ENCODE data around the gene KAZALD1.

KAZALD1 gene

GRCh38 chr10:101013365-101013825 lies 48.4 kb upstream of the KAZALD1 start:
- ChIA-PET CTCF (interaction anchor here (0.6 to 7.2 kb wide), 21 partner anchors 9 to 450 kb away, joined by 3 to 274 read pairs (median 7); partner anchors contain the start of genes KAZALD1, LZTS2, MRPL43 and PDZD7), POLR2A (interaction anchor here (2.7 kb wide), 1 partner anchor 16 kb away, joined by 14 read pairs; no protein-coding TSS in a partner anchor)
- no peaks in the 10 kb centered on the region for H3K36me3 ChIP-seq (ENCODE audit: control insufficient read depth in 2 of 2, insufficient read depth in 1 of 2, low read length in 2 of 2)
- TF ChIP-seq ZBTB8A (tag by site-specific recombination; IDR thresholded peaks at IDR 0.05), result no peak
- TF ChIP-seq ZNF121 (tag by site-specific recombination; IDR thresholded peaks at IDR 0.05), result no peak
- no peak for TF ChIP-seq ZNF621 (tag by site-specific recombination; IDR thresholded peaks at IDR 0.05)
- no peak for TF ChIP-seq ZNF398 (tag by site-specific recombination; IDR thresholded peaks at IDR 0.05)
- TF ChIP-seq ZNF366 (tag by site-specific recombination; conservative IDR thresholded peaks at IDR 0.05), result 0 out of 2 replicates have a peak, but pooled peaks have one; percentile 15
- TF ChIP-seq ZBTB49 (tag by site-specific recombination; IDR thresholded peaks at IDR 0.05; ENCODE audit: low read depth), result no peak
- TF ChIP-seq ZNF354C (tag by site-specific recombination; IDR thresholded peaks at IDR 0.05; ENCODE audit: borderline replicate concordance, low read depth), result no peak
- no peak for TF ChIP-seq TSHZ1 (tag by site-specific recombination; IDR thresholded peaks at IDR 0.05; ENCODE audit: borderline replicate concordance)
- no peak for TF ChIP-seq ZNF404 (tag by site-specific recombination; IDR thresholded peaks at IDR 0.05)
- TF ChIP-seq ZBTB17 (tag by site-specific recombination; IDR thresholded peaks at IDR 0.05), result no peak
- peak; percentile 45; the same call in 1 of the 2 replicates for TF ChIP-seq ZNF580 (tag by site-specific recombination; IDR thresholded peaks at IDR 0.05)
- TF ChIP-seq ZNF157 (tag by site-specific recombination; IDR thresholded peaks at IDR 0.05), result no peak
- no peak for TF ChIP-seq ZNF19 (tag by site-specific recombination; IDR thresholded peaks at IDR 0.05; ENCODE audit: low read depth)
- no peak overlapping the region for H3K27ac ChIP-seq (ENCODE audit: extremely low read depth, low read depth, low read length)
- H3K4me1 ChIP-seq (ENCODE audit: control insufficient read depth, insufficient read depth, low read length), result peaks cover 2% of the 10 kb centered on the region; the same call in 1 of the 2 replicates
- no peaks in the 10 kb centered on the region for H3K9me3 ChIP-seq (ENCODE audit: control insufficient read depth, insufficient read depth, low read depth, low read length)
- H3K4me3 ChIP-seq (ENCODE audit: low read depth, low read length), result no peak overlapping the region

GRCh38 chr10:101014230-101014884 lies 47.4 kb upstream of the KAZALD1 start:
- H3K9me3 ChIP-seq (ENCODE audit: control insufficient read depth, insufficient read depth, low read depth, low read length), result no peaks in the 10 kb centered on the region
- H3K27ac ChIP-seq (ENCODE audit: extremely low read depth, low read depth, low read length), result no peak overlapping the region
- CTCF ChIA-PET, result interaction anchor here (0.6 to 7.2 kb wide), 47 partner anchors 9 to 1725 kb away, joined by 3 to 274 read pairs (median 4); partner anchors contain the start of genes KAZALD1, LZTS2, MRPL43 and PDZD7
- H3K4me3 ChIP-seq (ENCODE audit: low read depth, low read length), result no peak overlapping the region
- peaks cover 2% of the 10 kb centered on the region; the same call in 1 of the 2 replicates for H3K4me1 ChIP-seq (ENCODE audit: control insufficient read depth, insufficient read depth, low read length)
- POLR2A ChIA-PET, result interaction anchor here (0.8 to 2.7 kb wide), 5 partner anchors 10 to 58 kb away, joined by 3 to 14 read pairs (median 5); no protein-coding TSS in a partner anchor
- H3K36me3 ChIP-seq (ENCODE audit: control insufficient read depth in 2 of 2, insufficient read depth in 1 of 2, low read length in 2 of 2), result no peaks in the 10 kb centered on the region
- TF ChIP-seq KLF10 (tag by site-specific recombination; IDR thresholded peaks at IDR 0.05) (no peak), ZNF398 (tag by site-specific recombination; IDR thresholded peaks at IDR 0.05) (0 out of 2 replicates have a peak, but pooled peaks have one; percentile 26), ZNF837 (tag by site-specific recombination; IDR thresholded peaks at IDR 0.05) (no peak), ZSCAN23 (tag by site-specific recombination; IDR thresholded peaks at IDR 0.05) (0 out of 2 replicates have a peak, but pooled peaks have one; percentile 35), IKZF3 (tag by site-specific recombination; IDR thresholded peaks at IDR 0.05) (peak; percentile 86), ZNF776 (tag by site-specific recombination; IDR thresholded peaks at IDR 0.05; ENCODE audit: borderline replicate concordance) (no peak), SP3 (tag by site-specific recombination; IDR thresholded peaks at IDR 0.05) (peak; percentile 33; the same call in 1 of the 2 replicates), ZNF654 (tag by site-specific recombination; IDR thresholded peaks at IDR 0.05; ENCODE audit: low read depth) (peak; percentile 95), ZNF19 (tag by site-specific recombination; IDR thresholded peaks at IDR 0.05; ENCODE audit: low read depth) (no peak), ZBTB20 (tag by site-specific recombination; IDR thresholded peaks at IDR 0.05) (peak; percentile 42; the same call in 1 of the 2 replicates)

All from HEK293 (cell line).